Central memory CD8-positive, alpha-beta T cell (primary cell): ENCODE results near the gene PPL.

Source experiments
- ATAC-seq: fragments of 150-1000 bp; cut with Tn5 transposase; replicated peaks from 2 replicates; pipeline ENCODE4 v1.10.0; 2022; ENCODE audit warnings: mild to moderate bottlenecking, moderate FRiP score, moderate number of reproducible peaks; ENCODE audit not compliant: poor library complexity, severe bottlenecking; ENCODE audit errors: extremely low read depth
- DNase-seq, 2 donors: peaks; one replicate each; pipeline ENCODE4 v3.0.0; 2021; ENCODE audit warnings: low spot score in 2 of 2
- H3K27ac Mint-ChIP-seq: one replicate; pipeline ENCODE4 v1.8.0; 2022; ENCODE audit warnings: low read depth, mild to moderate bottlenecking, moderate library complexity, mixed read lengths
- H3K27me3 Mint-ChIP-seq: one replicate; pipeline ENCODE4 v1.8.0; 2022; ENCODE audit warnings: mixed read lengths
- H3K36me3 Mint-ChIP-seq: one replicate; pipeline ENCODE4 v1.8.0; 2022; ENCODE audit warnings: mild to moderate bottlenecking, moderate library complexity, mixed read lengths; ENCODE audit not compliant: insufficient read depth
- H3K4me1 Mint-ChIP-seq: one replicate; pipeline ENCODE4 v1.8.0; 2022; ENCODE audit warnings: mixed read lengths
- H3K4me3 Mint-ChIP-seq: one replicate; pipeline ENCODE4 v1.8.0; 2022; ENCODE audit warnings: mild to moderate bottlenecking, moderate library complexity, mixed read lengths
- H3K9me3 Mint-ChIP-seq: one replicate; pipeline ENCODE4 v1.8.0; 2022; ENCODE audit warnings: mixed read lengths

The PPL gene

GRCh38 chr16:4846901-4847773 is 89.8 kb downstream of the PPL start, which contains the start of the genes GLYR1 and UBN1:
GLYR1 (minus strand) TSS chr16:4847288; CDS start chr16:4847265, 23 bp downstream.
UBN1 (plus strand) TSS chr16:4847481; CDS start chr16:4852918, 5,437 bp downstream.
- peak; percentile 98 to 99 for DNase-seq
- Mint-ChIP-seq H3K4me3 (peak within 1 kb of the TSS; percentile 94), H3K27ac (peak within 1 kb of the TSS; percentile 95), H3K36me3 (peaks cover 34% of the 10 kb centered on the region), H3K27me3 (no peaks in the 10 kb centered on the region), H3K9me3 (no peaks in the 10 kb centered on the region), H3K4me1 (peaks cover 51% of the 10 kb centered on the region)
- peak; percentile 87 for ATAC-seq

GRCh38 chr16:4846503-4846900 is 90.4 kb downstream of the PPL start:
- ATAC-seq (no peak), DNase-seq (peak in 1 of 2 donors; percentile 18)
- H3K4me1 Mint-ChIP-seq: peaks cover 45% of the 10 kb centered on the region

GRCh38 chr16:4840984-4841383 is 96.0 kb downstream of the PPL start:
- ATAC-seq (no peak), DNase-seq (no peak)
- H3K36me3 Mint-ChIP-seq: peaks cover 61% of the 10 kb centered on the region
- no peaks in the 10 kb centered on the region for H3K27me3 Mint-ChIP-seq
- no peak overlapping the region for H3K27ac Mint-ChIP-seq
- H3K9me3 Mint-ChIP-seq: no peaks in the 10 kb centered on the region
- H3K4me3 Mint-ChIP-seq: no peak overlapping the region
- peaks cover 17% of the 10 kb centered on the region for H3K4me1 Mint-ChIP-seq

More at GRCh38 chr16:4846503-4846900, 90.4 kb downstream of the PPL start:
- Mint-ChIP-seq H3K9me3 (no peaks in the 10 kb centered on the region), H3K36me3 (peaks cover 40% of the 10 kb centered on the region), H3K27me3 (no peaks in the 10 kb centered on the region), H3K27ac (peak overlapping the region; percentile 95), H3K4me3 (peak overlapping the region; percentile 94)

- DNase-seq (no peak), ATAC-seq (no peak)
- H3K36me3 Mint-ChIP-seq: peaks cover 62% of the 10 kb centered on the region
- no peaks in the 10 kb centered on the region for H3K27me3 Mint-ChIP-seq
- peaks cover 9% of the 10 kb centered on the region for H3K4me1 Mint-ChIP-seq
- no peak overlapping the region for H3K4me3 Mint-ChIP-seq
- H3K27ac Mint-ChIP-seq: no peak overlapping the region
- H3K9me3 Mint-ChIP-seq: no peaks in the 10 kb centered on the region
Observed at GRCh38 chr16:4839942-4840341, 97.0 kb downstream of the PPL start.

GRCh38 chr16:4837733-4838501 is 99.0 kb downstream of the PPL start:
- no peaks in the 10 kb centered on the region for H3K27me3 Mint-ChIP-seq
- peaks cover 55% of the 10 kb centered on the region for H3K36me3 Mint-ChIP-seq
- H3K4me1 Mint-ChIP-seq: peaks cover 9% of the 10 kb centered on the region
- no peak for DNase-seq
- no peak for ATAC-seq
- H3K9me3 Mint-ChIP-seq: no peaks in the 10 kb centered on the region
- H3K4me3 Mint-ChIP-seq: no peak overlapping the region
- peak overlapping the region; percentile 2 for H3K27ac Mint-ChIP-seq

GRCh38 chr16:4836727-4837126 is 100.2 kb downstream of the PPL start:
- ATAC-seq (no peak), DNase-seq (no peak)
- no peak overlapping the region for H3K4me3 Mint-ChIP-seq
- H3K4me1 Mint-ChIP-seq: peaks cover 9% of the 10 kb centered on the region
- peaks cover 50% of the 10 kb centered on the region for H3K36me3 Mint-ChIP-seq
- peak overlapping the region; percentile 2 for H3K27ac Mint-ChIP-seq
- H3K27me3 Mint-ChIP-seq: no peaks in the 10 kb centered on the region
- no peaks in the 10 kb centered on the region for H3K9me3 Mint-ChIP-seq

GRCh38 chr16:4833584-4833983 is 103.4 kb downstream of the PPL start:
- ATAC-seq: no peak
- Mint-ChIP-seq H3K9me3 (no peaks in the 10 kb centered on the region), H3K27me3 (no peaks in the 10 kb centered on the region), H3K27ac (no peak overlapping the region), H3K36me3 (peaks cover 51% of the 10 kb centered on the region), H3K4me3 (no peak overlapping the region), H3K4me1 (peaks cover 11% of the 10 kb centered on the region)
- DNase-seq: no peak

- Mint-ChIP-seq H3K27me3 (no peaks in the 10 kb centered on the region), H3K4me1 (peaks cover 11% of the 10 kb centered on the region), H3K27ac (no peak overlapping the region), H3K4me3 (no peak overlapping the region), H3K9me3 (no peaks in the 10 kb centered on the region), H3K36me3 (peaks cover 54% of the 10 kb centered on the region)
- DNase-seq (no peak), ATAC-seq (no peak)
Observed at GRCh38 chr16:4832698-4833343, 104.1 kb downstream of the PPL start.
